ENCODE data around the gene HELZ. TPM values are rescaled to one million over a fixed set of nuclear protein-coding genes. Genes with fewer than 3 reads are reported as not detected.

The HELZ gene
- total RNA-seq, 1 donor = 46.5 TPM

DNA sequence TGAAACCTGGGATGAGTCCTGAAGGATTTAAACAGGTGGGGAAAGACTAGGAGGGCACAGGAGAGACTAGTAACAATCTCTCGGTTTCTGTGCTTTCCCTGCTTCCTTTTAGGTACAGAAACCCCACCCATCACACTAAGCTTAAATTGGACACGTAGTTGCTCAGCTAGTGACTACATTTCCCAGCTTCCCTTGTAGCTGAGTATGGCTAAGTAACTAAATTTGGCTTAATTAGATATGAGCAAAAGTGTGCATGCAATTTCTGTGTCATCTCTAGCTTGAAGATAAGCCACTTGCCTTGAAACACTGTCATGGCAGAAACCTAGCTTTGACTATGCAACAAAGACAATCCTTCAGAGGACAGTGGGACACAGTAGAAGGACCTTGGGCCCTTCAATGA lies 164.2 kb downstream of the HELZ start:
- TF ChIP-seq, protein P1, sequence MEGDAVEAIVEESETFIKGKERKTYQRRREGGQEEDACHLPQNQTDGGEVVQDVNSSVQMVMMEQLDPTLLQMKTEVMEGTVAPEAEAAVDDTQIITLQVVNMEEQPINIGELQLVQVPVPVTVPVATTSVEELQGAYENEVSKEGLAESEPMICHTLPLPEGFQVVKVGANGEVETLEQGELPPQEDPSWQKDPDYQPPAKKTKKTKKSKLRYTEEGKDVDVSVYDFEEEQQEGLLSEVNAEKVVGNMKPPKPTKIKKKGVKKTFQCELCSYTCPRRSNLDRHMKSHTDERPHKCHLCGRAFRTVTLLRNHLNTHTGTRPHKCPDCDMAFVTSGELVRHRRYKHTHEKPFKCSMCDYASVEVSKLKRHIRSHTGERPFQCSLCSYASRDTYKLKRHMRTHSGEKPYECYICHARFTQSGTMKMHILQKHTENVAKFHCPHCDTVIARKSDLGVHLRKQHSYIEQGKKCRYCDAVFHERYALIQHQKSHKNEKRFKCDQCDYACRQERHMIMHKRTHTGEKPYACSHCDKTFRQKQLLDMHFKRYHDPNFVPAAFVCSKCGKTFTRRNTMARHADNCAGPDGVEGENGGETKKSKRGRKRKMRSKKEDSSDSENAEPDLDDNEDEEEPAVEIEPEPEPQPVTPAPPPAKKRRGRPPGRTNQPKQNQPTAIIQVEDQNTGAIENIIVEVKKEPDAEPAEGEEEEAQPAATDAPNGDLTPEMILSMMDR (IDR thresholded peaks at IDR 0.05; ENCODE audit: insufficient read depth, low read length) = no peak
- no peak overlapping the region for H3K4me3 ChIP-seq (ENCODE audit: low read depth, low read length)
- no peak for DNase-seq (ENCODE audit: low read depth)

DNA sequence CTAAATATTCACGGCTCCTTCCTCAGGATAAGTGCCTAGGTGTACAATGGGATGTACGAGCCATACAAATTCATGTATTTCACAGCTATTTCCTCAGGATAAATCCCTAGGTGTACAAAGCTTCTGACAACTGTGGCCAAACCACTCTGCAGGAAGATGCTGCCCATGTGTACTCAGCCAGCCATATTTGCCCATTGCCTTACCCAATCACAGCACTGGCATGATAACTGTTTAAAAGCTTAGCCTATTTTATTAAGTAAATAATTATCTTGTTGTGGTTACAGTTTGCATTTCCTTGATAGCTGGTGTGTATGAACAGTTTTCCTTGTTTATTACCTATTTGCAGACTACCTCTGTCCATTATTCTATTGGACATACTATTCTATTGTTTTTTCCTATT lies 165.5 kb downstream of the HELZ start:
- H3K4me3 ChIP-seq (ENCODE audit: low read depth, low read length) = no peak overlapping the region
- DNase-seq (ENCODE audit: low read depth) = no peak
- TF ChIP-seq, protein P1 (IDR thresholded peaks at IDR 0.05; ENCODE audit: insufficient read depth, low read length) = no peak

DNA sequence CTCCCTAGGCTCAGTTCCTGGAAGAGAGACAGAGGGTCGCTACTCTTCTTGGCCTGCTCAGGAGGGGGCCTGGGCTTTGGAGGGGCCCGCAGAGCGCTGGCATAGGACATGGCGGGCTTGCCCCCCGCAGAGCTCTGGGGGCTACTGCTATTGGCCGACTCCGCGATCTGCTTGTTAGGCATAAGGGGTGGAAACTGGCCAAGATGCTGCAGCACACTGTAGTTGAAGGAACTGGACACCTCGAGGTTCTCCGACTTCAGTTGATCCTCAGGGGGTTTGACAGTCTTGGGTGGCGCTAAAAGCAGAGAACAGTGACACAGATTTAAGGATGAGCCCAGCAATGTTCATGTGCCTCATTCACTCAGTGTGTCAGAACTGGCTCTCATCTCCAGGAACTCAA lies 166.7 kb downstream of the HELZ start:
- TF ChIP-seq, protein P1 (IDR thresholded peaks at IDR 0.05; ENCODE audit: insufficient read depth, low read length) = no peak
- H3K4me3 ChIP-seq (ENCODE audit: low read depth, low read length) = no peak overlapping the region
- no peak for DNase-seq (ENCODE audit: low read depth)

DNA sequence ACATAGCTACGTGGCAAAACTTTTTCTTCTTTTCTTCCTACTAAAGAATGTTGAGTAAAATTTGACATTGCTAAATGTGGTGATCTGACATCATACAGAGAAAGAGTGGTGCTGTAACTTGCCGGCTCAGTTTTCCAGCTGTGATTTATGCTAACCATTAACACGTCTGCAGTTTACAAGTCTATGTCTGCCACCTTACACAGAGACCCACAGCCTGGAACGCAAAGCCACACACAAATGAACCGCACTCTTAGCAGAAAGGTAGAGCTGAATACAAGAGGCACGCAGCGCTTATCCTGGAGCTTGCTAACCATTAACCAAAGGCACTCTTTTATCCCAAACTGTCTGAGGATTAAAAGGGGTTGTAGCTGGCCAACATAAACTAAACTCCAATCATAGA lies 168.7 kb downstream of the HELZ start:
- DNase-seq (ENCODE audit: low read depth) = no peak
- no peak overlapping the region for H3K4me3 ChIP-seq (ENCODE audit: low read depth, low read length)
- TF ChIP-seq, protein P1 (IDR thresholded peaks at IDR 0.05; ENCODE audit: insufficient read depth, low read length) = no peak

DNA sequence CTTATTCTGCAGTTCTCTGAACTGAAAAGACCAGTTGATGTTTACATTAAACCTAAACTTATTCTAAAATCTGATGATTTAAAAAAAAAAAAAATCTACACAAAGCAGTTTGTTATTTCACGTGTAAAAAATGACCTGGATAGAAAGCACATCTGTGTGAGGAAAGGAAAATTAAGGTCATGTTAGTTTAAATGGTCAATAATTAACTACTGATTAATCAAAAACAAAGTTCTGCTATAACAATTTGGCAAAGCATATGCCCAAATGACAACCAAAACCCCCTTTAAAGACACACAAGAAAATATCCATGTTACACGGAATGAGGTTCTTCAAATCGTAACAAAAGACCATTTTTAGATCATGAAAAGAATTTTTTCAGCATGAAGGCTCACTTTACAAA lies 170.2 kb downstream of the HELZ start:
- DNase-seq (ENCODE audit: low read depth) = no peak
- TF ChIP-seq, protein P1 (IDR thresholded peaks at IDR 0.05; ENCODE audit: insufficient read depth, low read length) = no peak
- no peak overlapping the region for H3K4me3 ChIP-seq (ENCODE audit: low read depth, low read length)

DNA sequence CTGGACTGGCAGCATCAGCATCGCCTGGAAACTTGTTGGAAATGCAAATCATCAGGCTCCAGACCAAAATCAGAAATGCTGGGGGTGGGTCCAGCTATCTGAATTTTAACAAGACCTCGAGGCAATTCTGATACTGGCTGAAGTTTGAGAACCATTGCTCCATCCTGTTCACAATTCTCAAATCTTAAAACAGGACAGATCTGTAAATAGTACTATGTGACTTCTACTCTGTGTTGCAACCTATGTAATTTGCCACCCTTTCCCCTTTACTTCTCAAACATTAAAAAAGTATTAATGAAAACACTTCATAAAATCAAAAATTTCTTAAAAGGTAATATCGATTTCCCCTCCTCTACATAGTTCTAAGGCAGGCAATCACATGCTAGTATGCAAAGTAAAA lies 172.1 kb downstream of the HELZ start:
- TF ChIP-seq, protein P1 (IDR thresholded peaks at IDR 0.05; ENCODE audit: insufficient read depth, low read length) = no peak
- no peak for DNase-seq (ENCODE audit: low read depth)
- no peak overlapping the region for H3K4me3 ChIP-seq (ENCODE audit: low read depth, low read length)

DNA sequence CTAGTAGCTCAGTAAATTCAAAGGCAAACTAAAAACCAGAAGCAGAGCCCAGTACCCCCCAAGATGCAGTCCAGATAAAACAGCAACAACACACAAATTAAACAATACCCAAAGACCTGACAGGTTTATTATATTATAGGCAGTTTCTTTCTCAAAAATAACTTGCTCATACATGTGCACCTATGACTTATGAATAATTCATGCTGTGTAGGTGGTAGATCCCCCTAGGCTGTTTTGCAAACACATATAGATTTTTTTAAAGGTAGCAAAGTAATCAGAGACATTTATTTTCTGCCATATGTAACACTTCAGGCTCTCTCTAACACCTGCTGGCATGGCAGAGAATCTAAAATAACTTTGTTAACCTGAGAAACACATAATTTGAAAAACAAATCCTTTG lies 173.4 kb downstream of the HELZ start:
- no peak overlapping the region for H3K4me3 ChIP-seq (ENCODE audit: low read depth, low read length)
- TF ChIP-seq, protein P1 (IDR thresholded peaks at IDR 0.05; ENCODE audit: insufficient read depth, low read length) = no peak
- no peak for DNase-seq (ENCODE audit: low read depth)
